GM12892 (cell line): ENCODE measurements around the gene NOC2L.
"Not testable (repeated sequence)": the region's sequence is repeated elsewhere in the genome, so short reads cannot be mapped to it uniquely, and the experiment has no call there.

Experiments used
- DNase-seq: peaks from one replicate; pipeline ENCODE4 v3.0.0; 2011; ENCODE audit not compliant: insufficient read length
- FAIRE-seq: peaks from 2 replicates; lab custom pipeline; 2011; peaks lifted over from hg19 to GRCh38; lab: Jason Lieb, UNC
- POLR2A ChIP-seq: IDR thresholded peaks from 2 replicates; pipeline ENCODE4 v1.6.1; 2011; ENCODE audit warnings: low read depth, low read length, control low read depth
- POLR2AphosphoS5 ChIP-seq: IDR thresholded peaks from 2 replicates; pipeline ENCODE4 v1.6.1; 2011; ENCODE audit warnings: low read depth, low read length, control low read depth
- TAF1 ChIP-seq: IDR thresholded peaks from 2 replicates; pipeline ENCODE4 v1.6.1; 2011; ENCODE audit warnings: low read depth, mild to moderate bottlenecking, control low read depth, low read length, borderline replicate concordance

NOC2L gene

DNA sequence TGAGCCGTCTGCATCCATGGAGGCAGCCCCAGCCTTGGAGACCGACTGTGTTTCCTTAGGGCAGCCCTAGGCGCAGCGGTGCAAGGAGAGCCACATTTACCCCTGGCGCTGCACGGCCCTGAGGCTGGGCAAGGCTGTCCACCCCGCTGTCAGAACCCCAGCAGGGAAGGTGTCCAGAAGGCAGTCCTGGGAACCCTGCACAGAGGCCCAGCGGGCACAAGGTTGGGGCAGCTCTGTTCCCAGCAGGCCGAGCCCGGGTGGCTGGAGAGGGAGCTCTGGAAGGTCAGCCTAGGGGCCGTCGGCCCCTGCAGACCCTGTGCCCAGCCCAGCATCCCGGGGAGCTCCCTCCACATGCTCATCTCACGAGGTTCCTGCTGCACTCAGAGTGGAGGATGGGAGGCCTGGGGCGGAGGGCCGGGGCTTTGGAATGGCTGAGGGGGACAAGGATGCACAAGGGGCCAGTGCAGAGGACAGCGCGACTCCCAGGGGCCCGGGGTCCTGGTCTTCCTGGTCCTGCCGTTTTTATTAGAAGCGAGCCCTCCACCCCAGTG is 55.3 kb downstream of the NOC2L start:
- TF ChIP-seq POLR2A, result no peak
- TF ChIP-seq POLR2AphosphoS5, result no peak
- no peak for TF ChIP-seq TAF1
- no peak for FAIRE-seq
- DNase-seq, result peak; percentile 18

DNA sequence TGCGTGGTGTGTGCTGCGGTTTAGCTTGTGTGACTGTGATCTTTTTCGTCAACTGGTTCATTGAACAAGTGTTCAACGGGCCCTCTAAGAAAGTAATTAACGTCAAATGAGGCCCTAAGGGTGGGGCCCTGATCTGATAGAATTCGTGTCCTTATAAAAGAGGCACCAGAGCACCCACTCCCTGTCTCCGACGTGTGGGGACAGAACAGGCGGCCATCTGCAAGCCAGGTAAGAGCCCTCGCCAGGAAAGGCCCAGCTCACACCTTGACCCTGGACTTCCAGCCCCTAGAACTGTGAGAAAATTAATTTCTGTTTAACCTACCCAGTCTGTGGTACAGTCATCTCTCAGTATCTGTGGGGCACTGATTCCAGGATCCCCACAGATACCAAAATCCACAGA is 55.8 kb downstream of the NOC2L start:
- no peak for TF ChIP-seq TAF1
- TF ChIP-seq POLR2A, result no peak
- no peak for TF ChIP-seq POLR2AphosphoS5
- no peak for FAIRE-seq
- no peak for DNase-seq

DNA sequence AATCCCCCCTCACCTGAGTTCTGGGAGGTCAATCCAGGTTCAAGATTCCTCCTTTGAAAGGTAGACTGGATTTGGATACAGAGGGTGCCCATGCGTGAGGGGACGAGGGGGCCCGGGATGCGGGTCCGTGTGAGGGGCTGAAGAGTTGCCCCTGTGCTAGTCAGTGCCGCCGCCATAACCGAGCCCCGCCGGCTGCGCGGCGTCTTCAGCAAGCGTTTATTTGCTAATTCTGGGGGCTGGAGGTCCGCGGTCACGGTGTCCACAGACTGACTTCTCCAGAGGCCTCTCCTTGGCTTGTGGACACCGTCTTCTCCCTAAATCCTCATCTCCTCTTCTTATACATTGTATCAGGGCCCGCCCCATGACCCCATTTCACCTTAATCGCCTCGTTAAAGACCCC is 56.3 kb downstream of the NOC2L start:
- no peak for FAIRE-seq
- peak; percentile 2 for DNase-seq
- TF ChIP-seq POLR2AphosphoS5 (no peak), POLR2A (no peak), TAF1 (no peak)

DNA sequence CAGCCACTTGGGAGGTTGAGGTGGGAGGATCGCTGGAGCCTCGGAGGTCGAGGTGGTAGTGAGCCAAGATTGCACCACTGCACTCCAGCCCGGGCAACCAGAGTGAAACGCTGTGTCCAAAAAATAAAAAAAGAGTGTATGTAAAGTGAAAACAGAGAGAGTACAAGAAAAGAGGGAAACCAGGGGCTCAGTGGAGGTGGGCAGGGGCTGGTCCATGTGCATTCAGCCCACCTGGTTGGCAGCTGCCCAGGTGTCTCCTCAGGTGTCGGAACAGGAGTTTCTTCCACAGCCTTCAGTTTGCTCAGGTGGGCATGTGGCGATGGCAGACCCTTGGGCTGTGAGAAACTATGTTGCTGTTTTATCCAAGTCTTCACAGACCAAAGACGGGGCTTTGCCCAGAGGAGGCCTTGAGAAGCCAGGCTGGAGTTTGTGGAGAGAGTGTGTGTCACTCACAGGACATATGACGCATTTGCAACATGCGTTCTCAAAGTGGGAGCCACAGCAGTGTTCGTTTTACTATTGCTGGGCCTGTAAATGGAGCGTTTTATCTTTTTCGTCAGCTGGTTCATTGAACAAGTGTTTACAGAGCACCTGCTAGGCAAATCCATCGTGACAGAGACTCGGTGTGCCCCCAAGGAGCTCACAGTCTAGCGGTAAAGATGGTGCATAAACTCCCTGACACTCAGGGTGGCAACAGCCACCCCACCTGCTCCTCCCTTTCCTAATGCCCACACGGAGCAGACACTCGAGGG is 57.8 kb downstream of the NOC2L start:
- peak; percentile 1 for DNase-seq
- no peak for TF ChIP-seq POLR2A
- TF ChIP-seq POLR2AphosphoS5, result no peak
- TF ChIP-seq TAF1, result no peak
- FAIRE-seq, result no peak

DNA sequence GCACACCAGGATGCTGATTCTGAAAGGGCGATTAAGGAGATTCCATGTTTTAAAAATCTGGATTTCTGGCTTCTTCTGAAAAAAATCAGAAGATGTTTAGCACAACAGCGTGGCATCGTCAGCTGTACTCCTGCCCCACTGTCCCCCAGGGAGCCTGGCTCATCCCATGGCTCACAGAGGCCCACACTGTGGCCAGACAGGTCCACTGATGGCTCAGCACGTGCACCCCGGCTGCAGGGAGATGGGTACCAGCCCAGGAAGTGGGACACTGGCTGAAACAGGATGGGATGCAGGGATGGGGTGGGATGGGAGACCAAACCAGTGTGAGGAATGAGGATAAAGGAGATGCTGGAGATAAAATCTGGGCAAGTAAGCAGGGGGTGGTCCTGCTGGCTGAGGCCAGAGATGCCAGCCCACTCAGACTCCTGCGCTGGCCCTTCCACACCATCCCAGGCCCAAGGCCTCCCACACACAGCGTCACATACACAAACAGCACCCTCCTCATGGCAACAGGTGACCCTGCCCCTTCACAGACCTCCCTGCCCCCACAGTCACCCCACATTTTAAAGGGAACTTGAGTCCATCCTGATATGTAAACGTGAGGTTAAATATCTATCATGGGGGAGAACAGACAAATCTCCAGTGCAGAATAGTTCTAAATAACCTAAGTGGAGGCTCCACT is 59.3 kb downstream of the NOC2L start:
- no peak for TF ChIP-seq POLR2A
- DNase-seq (peak; percentile 1), FAIRE-seq (no peak)

DNA sequence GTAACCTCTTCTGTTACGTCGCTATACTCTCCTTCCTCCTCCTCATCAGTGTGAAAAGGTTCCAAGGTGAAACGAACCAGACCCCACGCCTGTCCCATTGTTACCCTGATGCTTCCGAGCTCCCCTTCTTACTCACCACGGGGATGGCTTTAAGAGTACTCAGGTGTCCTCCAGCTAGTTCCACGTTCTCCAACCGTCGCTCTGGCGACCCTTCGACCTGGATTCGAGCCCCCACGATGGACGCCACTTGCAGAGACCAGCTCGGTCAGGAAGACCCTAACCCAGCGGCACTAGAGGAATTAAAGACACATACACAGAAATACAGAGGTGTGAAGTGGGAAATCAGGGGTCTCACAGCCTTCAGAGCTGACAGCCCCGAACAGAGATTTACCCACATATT is 61.1 kb downstream of the NOC2L start:
- not testable (repeated sequence) for DNase-seq, FAIRE-seq

DNA sequence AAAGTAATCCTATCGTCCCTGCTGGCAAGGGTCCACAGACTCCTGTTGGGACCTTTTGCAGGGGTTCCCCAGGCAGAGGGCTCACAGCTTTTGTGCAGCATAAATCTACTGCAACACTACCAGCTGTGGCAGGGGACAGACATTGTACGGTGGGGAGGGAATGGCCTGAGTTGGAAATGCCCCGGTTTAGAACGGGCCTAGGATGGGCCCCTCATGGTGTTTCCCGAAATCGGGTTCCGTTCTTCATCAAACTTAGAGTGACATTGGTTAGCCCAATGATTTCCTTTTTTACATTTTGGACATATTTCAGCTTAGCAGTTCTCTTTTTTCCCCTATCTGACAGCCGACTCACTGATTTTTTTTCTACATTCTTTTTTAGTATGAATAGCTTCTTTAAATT is 61.8 kb downstream of the NOC2L start:
- no peak for FAIRE-seq

More for the DNA sequence above, 61.8 kb downstream of the NOC2L start:
- DNase-seq, result no peak
- no peak for TF ChIP-seq TAF1
- no peak for TF ChIP-seq POLR2A
- no peak for TF ChIP-seq POLR2AphosphoS5
